ENCODE data around the gene TBC1D14. TPM values are rescaled to one million over a fixed set of nuclear protein-coding genes. Genes with fewer than 3 reads are reported as not detected.

The TBC1D14 gene
- total RNA-seq, 1 experiment from 2014 or later: 50.2 TPM

DNA sequence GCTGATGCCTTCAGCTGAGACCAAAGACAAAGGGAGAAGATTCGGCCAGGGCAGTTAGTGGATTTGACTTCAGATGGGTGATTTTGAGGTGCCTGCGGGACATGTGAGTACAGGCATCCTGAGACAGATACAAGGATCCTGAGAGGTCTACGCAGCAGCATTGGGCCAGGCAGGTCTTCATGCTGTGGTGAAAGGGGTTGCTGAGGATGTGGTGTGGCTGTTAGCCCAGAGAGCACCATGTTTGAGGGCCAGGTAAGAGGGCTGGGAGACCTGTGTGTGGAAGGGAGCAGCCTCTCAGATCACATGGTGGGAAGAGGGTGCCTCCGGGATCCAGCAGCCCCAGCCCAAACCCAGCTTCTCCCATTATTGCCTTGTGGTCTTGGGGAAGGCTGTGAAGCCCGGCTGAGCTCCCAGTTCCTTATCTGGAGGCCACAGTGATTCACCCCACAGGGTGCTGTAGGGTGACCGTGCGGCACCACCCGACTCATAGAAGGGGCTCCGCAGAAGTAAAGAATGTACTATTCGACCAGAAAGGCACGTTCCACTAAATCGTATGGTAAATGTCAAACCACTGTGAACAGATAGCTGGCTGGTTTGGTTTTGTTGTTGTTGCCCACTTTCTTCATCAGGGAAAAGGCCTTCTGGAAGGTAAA, 105.9 kb downstream of the TBC1D14 start:
- no CpG with 5 or more reads among the region's 12 CpGs for WGBS (ENCODE audit: extremely low coverage, insufficient read length, low lambda C conversion rate)
- H3K4me1 Mint-ChIP-seq: peaks cover 7 to 10% of the 10 kb centered on the region in 2 experiments; a peak in 3 of 4 replicates

More for the DNA sequence above, 105.9 kb downstream of the TBC1D14 start:
- Histone ChIP-seq H3K18ac (ENCODE audit: insufficient read length, low read depth, low read length) (no peak overlapping the region), H4K91ac (ENCODE audit: insufficient read length, low read depth, low read length) (no peak overlapping the region), H3K9ac (ENCODE audit: extremely low read depth, insufficient read length, low read length) (no peak overlapping the region), H4K5ac (ENCODE audit: insufficient read length, low read depth, low read length) (no peak overlapping the region), H2AK5ac (ENCODE audit: insufficient read length, low read length) (no peak overlapping the region), H3K27me3 (ENCODE audit: insufficient read depth, low read length) (no peaks in the 10 kb centered on the region), H3T11ph (ENCODE audit: low read length) (no peak overlapping the region), H3K79me2 (ENCODE audit: insufficient read depth, low read length) (no peaks in the 10 kb centered on the region), H3K23me2 (ENCODE audit: insufficient read length, low read depth, low read length, poor library complexity, severe bottlenecking) (no peaks in the 10 kb centered on the region), H2BK120ac (ENCODE audit: low read depth, low read length, poor library complexity, severe bottlenecking) (no peak overlapping the region), H2BK20ac (ENCODE audit: low read depth, low read length, poor library complexity, severe bottlenecking) (no peak overlapping the region), H3K9me3 (ENCODE audit: control insufficient read depth, low read depth, low read length) (no peaks in the 10 kb centered on the region), H3K4ac (ENCODE audit: low read depth, low read length) (no peak overlapping the region), H3K79me1 (ENCODE audit: insufficient read depth, low read depth, low read length, poor library complexity, severe bottlenecking) (no peaks in the 10 kb centered on the region), H2BK12ac (ENCODE audit: insufficient read length, low read depth, low read length) (no peak overlapping the region), H3K4me1 (ENCODE audit: insufficient read depth, low read length) (no peaks in the 10 kb centered on the region), H2AFZ (ENCODE audit: low read length) (no peak overlapping the region), H3K4me2 (ENCODE audit: insufficient read depth, insufficient read length, low read length) (no peak overlapping the region), H3K14ac (ENCODE audit: insufficient read depth, low read length) (no peak overlapping the region), H4K8ac (replicated peaks; ENCODE audit: insufficient read length, low read depth, low read length) (no peak overlapping the region), H2BK15ac (ENCODE audit: low read depth, low read length) (no peak overlapping the region), H3K27ac (ENCODE audit: insufficient read length, low read depth, low read length) (no peak overlapping the region), H2BK5ac (ENCODE audit: insufficient read length, low read length) (no peak overlapping the region), H4K20me1 (ENCODE audit: control insufficient read depth, insufficient read depth, insufficient read length) (no peaks in the 10 kb centered on the region), H3K23ac (ENCODE audit: insufficient read length, low read depth, low read length) (no peak overlapping the region), H3K56ac (ENCODE audit: insufficient read length, low read depth, low read length) (no peak overlapping the region)
- H3K36me3 Mint-ChIP-seq (ENCODE audit: insufficient read depth in 1 of 3, low read depth in 3 of 3): peaks cover 28 to 78% (median 50%) of the 10 kb centered on the region in 3 experiments; a peak in 6 of 7 replicates
- H3K4me3 Mint-ChIP-seq: no peak overlapping the region; a peak in 1 of 5 replicates
- no peak for DNase-seq
- H3K27me3 Mint-ChIP-seq (ENCODE audit: low read depth): no peaks in the 10 kb centered on the region; the same call in 1 of the 2 replicates
- no peaks in the 10 kb centered on the region; a peak in 1 of 5 replicates for H3K9me3 Mint-ChIP-seq
- TF ChIP-seq, protein P1, sequence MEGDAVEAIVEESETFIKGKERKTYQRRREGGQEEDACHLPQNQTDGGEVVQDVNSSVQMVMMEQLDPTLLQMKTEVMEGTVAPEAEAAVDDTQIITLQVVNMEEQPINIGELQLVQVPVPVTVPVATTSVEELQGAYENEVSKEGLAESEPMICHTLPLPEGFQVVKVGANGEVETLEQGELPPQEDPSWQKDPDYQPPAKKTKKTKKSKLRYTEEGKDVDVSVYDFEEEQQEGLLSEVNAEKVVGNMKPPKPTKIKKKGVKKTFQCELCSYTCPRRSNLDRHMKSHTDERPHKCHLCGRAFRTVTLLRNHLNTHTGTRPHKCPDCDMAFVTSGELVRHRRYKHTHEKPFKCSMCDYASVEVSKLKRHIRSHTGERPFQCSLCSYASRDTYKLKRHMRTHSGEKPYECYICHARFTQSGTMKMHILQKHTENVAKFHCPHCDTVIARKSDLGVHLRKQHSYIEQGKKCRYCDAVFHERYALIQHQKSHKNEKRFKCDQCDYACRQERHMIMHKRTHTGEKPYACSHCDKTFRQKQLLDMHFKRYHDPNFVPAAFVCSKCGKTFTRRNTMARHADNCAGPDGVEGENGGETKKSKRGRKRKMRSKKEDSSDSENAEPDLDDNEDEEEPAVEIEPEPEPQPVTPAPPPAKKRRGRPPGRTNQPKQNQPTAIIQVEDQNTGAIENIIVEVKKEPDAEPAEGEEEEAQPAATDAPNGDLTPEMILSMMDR (conservative IDR thresholded peaks at IDR 0.05): no peak
- no peak overlapping the region for H3K27ac Mint-ChIP-seq
